ENCODE measurements around the gene TRIM46. TPM values are rescaled to one million over a fixed set of nuclear protein-coding genes. Genes with fewer than 3 reads are reported as not detected.

Gene TRIM46
- total and polyA plus RNA-seq, 2 of the 13 experiments (the other 11 are each of a cell fraction or from before 2014, with no cell fraction given) = 0.04 to 0.09 TPM

- TF ChIP-seq, protein P1, sequence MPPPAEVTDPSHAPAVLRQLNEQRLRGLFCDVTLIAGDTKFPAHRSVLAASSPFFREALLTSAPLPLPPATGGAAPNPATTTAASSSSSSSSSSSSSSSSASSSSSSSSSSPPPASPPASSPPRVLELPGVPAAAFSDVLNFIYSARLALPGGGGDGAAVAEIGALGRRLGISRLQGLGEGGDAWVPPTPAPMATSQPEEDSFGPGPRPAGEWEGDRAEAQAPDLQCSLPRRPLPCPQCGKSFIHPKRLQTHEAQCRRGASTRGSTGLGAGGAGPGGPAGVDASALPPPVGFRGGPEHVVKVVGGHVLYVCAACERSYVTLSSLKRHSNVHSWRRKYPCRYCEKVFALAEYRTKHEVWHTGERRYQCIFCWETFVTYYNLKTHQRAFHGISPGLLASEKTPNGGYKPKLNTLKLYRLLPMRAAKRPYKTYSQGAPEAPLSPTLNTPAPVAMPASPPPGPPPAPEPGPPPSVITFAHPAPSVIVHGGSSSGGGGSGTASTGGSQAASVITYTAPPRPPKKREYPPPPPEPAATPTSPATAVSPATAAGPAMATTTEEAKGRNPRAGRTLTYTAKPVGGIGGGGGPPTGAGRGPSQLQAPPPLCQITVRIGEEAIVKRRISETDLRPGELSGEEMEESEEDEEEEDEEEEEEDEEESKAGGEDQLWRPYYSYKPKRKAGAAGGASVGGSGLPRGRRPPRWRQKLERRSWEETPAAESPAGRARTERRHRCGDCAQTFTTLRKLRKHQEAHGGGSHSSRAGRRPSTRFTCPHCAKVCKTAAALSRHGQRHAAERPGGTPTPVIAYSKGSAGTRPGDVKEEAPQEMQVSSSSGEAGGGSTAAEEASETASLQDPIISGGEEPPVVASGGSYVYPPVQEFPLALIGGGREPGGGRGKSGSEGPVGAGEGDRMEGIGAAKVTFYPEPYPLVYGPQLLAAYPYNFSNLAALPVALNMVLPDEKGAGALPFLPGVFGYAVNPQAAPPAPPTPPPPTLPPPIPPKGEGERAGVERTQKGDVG (CRISPR knock-in tag; IDR thresholded peaks at IDR 0.05; ENCODE audit: borderline replicate concordance) = no peak
- TF ChIP-seq ZNF513 (CRISPR knock-in tag; conservative IDR thresholded peaks at IDR 0.05) (no peak), SP1 (IDR thresholded peaks at IDR 0.05) (no peak), SP1 (CRISPR knock-in tag; IDR thresholded peaks at IDR 0.05) (no peak), SKIL (CRISPR knock-in tag; IDR thresholded peaks at IDR 0.05; ENCODE audit: borderline replicate concordance) (no peak), ZNF274 (CRISPR knock-in tag; IDR thresholded peaks at IDR 0.05) (0 out of 2 replicates have a peak, but pooled peaks have one; percentile 43), ZNF792 (CRISPR knock-in tag; IDR thresholded peaks at IDR 0.05) (no peak), JDP2 (CRISPR knock-in tag; IDR thresholded peaks at IDR 0.05; ENCODE audit: borderline replicate concordance) (no peak), PHF21A (CRISPR knock-in tag; IDR thresholded peaks at IDR 0.05) (no peak), BCL3 (CRISPR knock-in tag; IDR thresholded peaks at IDR 0.05) (no peak), TFDP1 (CRISPR knock-in tag; IDR thresholded peaks at IDR 0.05; ENCODE audit: borderline replicate concordance) (no peak), HIVEP1 (CRISPR knock-in tag; IDR thresholded peaks at IDR 0.05) (no peak), ZNF160 (CRISPR knock-in tag; IDR thresholded peaks at IDR 0.05) (no peak), CBX1 (IDR thresholded peaks at IDR 0.05; ENCODE audit: low read depth) (peak; percentile 57), ELF3 (CRISPR knock-in tag; IDR thresholded peaks at IDR 0.05) (0 out of 2 replicates have a peak, but pooled peaks have one; percentile 6)
- TF ChIP-seq, protein P2, sequence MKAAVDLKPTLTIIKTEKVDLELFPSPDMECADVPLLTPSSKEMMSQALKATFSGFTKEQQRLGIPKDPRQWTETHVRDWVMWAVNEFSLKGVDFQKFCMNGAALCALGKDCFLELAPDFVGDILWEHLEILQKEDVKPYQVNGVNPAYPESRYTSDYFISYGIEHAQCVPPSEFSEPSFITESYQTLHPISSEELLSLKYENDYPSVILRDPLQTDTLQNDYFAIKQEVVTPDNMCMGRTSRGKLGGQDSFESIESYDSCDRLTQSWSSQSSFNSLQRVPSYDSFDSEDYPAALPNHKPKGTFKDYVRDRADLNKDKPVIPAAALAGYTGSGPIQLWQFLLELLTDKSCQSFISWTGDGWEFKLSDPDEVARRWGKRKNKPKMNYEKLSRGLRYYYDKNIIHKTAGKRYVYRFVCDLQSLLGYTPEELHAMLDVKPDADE (CRISPR knock-in tag; IDR thresholded peaks at IDR 0.05) = no peak
- TF ChIP-seq, protein P3, sequence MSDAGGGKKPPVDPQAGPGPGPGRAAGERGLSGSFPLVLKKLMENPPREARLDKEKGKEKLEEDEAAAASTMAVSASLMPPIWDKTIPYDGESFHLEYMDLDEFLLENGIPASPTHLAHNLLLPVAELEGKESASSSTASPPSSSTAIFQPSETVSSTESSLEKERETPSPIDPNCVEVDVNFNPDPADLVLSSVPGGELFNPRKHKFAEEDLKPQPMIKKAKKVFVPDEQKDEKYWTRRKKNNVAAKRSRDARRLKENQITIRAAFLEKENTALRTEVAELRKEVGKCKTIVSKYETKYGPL (CRISPR knock-in tag; IDR thresholded peaks at IDR 0.05) = no peak
- TF ChIP-seq, protein P4, sequence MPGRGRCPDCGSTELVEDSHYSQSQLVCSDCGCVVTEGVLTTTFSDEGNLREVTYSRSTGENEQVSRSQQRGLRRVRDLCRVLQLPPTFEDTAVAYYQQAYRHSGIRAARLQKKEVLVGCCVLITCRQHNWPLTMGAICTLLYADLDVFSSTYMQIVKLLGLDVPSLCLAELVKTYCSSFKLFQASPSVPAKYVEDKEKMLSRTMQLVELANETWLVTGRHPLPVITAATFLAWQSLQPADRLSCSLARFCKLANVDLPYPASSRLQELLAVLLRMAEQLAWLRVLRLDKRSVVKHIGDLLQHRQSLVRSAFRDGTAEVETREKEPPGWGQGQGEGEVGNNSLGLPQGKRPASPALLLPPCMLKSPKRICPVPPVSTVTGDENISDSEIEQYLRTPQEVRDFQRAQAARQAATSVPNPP (CRISPR knock-in tag; IDR thresholded peaks at IDR 0.05) = no peak
Measured at GRCh38 chr1:155226910-155227260, 53.2 kb downstream of the TRIM46 start (continued).
